GM12878 (cell line): Measurements from ENCODE around the gene SLC38A1. TPM values are rescaled to one million over a fixed set of nuclear protein-coding genes. Genes with fewer than 3 reads are reported as not detected.

Experiments used
- POLR2A ChIP-seq: IDR thresholded peaks from 2 replicates; pipeline ENCODE4 v1.6.1; 2011; ENCODE audit warnings: low read depth, mild to moderate bottlenecking, low read length
- POLR2AphosphoS2 ChIP-seq: IDR thresholded peaks from 2 replicates; pipeline ENCODE4 v1.6.1; 2011; ENCODE audit warnings: low read depth, mild to moderate bottlenecking, low read length, improper control_type of control experiment, moderate library complexity
- POU2F2 ChIP-seq: IDR thresholded peaks from 3 replicates; pipeline ENCODE4 v1.6.1; 2011; ENCODE audit warnings: low read depth, mild to moderate bottlenecking, low read length, borderline replicate concordance
- TAF1 ChIP-seq: IDR thresholded peaks from 2 replicates; pipeline ENCODE4 v1.6.1; 2011; ENCODE audit warnings: mild to moderate bottlenecking, low read depth, low read length, borderline replicate concordance
- polyA plus RNA-seq, 11 experiments: library from polyadenylated mRNA; depleted of rRNA in 4 of 11; unstranded in 6 of 11; stranded (reverse) in 5 of 11; fragments of >200 nt; fragmentation: Nextera tagmentation in 4 of 11; fragmentation: Illumina TruSeq in 1 of 11; extraction: Ambion mirVana in 4 of 11; extraction: Trizol in 1 of 11; gene quantifications; 1 replicate in 1 of 11; 2 replicates in 10 of 11; pipeline versions ENCODE4 v1.2.1 to v1.2.3, GENCODE V29; 2011 to 2016; ENCODE audit warnings: inconsistent platforms in 2 of 11, missing spikeins in 2 of 11, low read depth in 1 of 11
- total RNA-seq, 4 experiments: library from RNA; depleted of rRNA in 3 of 4; stranded (reverse); fragments of >200 nt in 3 of 4; fragmentation: Illumina TruSeq in 1 of 4; extraction: Trizol in 1 of 4; gene quantifications; 2 replicates each; pipeline versions ENCODE4 v1.2.1 to v1.2.3, GENCODE V29; 2013 to 2021
- TF ChIP-seq, protein P1 (sequence below): fragments of 450-650 bp; IDR thresholded peaks from 2 replicates; pipeline ENCODE4 v1.6.1; 2017; ENCODE audit warnings: mild to moderate bottlenecking, moderate library complexity
- TF ChIP-seq, protein P2 (sequence below): IDR thresholded peaks from 2 replicates; pipeline ENCODE4 v1.6.1; 2012; ENCODE audit warnings: low read depth, low read length, improper control_type of control experiment

SLC38A1 gene
- total and polyA plus RNA-seq, 10 of the 15 experiments (the other 5 are each of a cell fraction or from before 2014, with no cell fraction given), result 38.1 to 191 (median 144) TPM

DNA sequence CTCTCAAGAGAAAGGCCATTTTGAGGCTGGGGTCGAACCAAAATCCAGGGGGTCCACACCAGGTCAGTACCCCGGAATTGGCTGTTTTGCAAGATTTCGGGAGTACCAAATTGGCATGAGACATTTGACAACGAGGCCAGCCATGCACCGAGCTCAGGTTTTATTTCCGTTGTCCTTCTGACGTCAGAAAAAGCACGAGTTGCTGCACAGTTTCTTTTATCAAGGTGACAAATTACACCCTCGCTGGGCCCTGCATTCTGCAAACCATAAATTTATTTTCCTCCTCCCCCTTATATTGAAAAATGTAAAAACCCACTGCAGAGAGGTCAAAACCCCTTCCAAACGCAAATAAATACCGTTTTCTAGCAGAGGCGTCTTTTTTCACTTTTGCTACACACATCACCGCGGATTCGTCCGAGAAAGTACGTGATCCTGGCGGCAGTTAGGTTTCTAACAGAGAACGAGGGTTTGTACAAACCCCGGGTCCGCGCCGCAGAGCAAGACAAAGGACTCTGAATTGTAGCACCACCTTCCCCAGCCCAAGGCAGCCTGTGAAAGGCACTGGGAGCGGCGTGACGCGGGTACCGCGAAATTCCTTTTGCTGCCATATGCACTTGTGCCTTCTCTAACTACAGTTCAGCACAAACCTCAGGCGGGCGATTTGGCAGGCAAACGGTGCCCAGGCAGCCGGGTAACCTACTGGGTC, 1.8 kb downstream of the SLC38A1 start (continued):
- TF ChIP-seq, protein P1, sequence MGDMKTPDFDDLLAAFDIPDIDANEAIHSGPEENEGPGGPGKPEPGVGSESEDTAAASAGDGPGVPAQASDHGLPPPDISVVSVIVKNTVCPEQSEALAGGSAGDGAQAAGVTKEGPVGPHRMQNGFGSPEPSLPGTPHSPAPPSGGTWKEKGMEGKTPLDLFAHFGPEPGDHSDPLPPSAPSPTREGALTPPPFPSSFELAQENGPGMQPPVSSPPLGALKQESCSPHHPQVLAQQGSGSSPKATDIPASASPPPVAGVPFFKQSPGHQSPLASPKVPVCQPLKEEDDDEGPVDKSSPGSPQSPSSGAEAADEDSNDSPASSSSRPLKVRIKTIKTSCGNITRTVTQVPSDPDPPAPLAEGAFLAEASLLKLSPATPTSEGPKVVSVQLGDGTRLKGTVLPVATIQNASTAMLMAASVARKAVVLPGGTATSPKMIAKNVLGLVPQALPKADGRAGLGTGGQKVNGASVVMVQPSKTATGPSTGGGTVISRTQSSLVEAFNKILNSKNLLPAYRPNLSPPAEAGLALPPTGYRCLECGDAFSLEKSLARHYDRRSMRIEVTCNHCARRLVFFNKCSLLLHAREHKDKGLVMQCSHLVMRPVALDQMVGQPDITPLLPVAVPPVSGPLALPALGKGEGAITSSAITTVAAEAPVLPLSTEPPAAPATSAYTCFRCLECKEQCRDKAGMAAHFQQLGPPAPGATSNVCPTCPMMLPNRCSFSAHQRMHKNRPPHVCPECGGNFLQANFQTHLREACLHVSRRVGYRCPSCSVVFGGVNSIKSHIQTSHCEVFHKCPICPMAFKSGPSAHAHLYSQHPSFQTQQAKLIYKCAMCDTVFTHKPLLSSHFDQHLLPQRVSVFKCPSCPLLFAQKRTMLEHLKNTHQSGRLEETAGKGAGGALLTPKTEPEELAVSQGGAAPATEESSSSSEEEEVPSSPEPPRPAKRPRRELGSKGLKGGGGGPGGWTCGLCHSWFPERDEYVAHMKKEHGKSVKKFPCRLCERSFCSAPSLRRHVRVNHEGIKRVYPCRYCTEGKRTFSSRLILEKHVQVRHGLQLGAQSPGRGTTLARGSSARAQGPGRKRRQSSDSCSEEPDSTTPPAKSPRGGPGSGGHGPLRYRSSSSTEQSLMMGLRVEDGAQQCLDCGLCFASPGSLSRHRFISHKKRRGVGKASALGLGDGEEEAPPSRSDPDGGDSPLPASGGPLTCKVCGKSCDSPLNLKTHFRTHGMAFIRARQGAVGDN, result peak; percentile 95
- TF ChIP-seq POU2F2 (no peak), POLR2A (peak; percentile 60; the same call in 1 of the 2 replicates), POLR2AphosphoS2 (peak; percentile 45; the same call in 1 of the 2 replicates), TAF1 (no peak)
- TF ChIP-seq, protein P2, sequence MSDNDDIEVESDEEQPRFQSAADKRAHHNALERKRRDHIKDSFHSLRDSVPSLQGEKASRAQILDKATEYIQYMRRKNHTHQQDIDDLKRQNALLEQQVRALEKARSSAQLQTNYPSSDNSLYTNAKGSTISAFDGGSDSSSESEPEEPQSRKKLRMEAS, result peak; percentile 49; the same call in 1 of the 2 replicates
